ENCODE data around the gene TANC1.

The TANC1 gene

DNA sequence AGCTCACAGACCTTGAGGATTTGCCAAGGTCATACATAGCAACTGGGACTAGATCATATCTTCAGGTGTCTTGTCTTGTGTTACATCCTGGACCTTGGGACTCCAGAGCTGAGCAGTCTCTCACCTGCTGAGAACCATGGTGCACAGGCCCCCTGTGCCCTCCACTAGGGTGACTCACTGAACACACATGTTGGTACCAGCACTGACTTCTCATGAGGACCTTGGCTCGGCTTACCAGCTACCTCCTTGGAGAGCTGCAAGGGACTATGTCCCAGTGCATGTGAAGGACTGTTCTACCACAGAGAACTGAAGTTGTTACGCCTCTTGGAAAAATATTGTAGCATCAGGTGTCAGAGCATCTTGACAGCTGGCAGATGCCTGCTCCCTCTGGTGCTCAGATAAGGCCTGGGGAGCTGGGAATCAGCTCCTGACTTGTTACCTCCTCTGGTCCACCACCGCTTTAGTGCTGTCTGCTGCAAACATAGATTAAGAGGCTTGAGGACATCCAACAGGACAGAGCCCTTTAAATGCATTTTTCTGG is 246.0 kb downstream of the TANC1 start:
- Histone ChIP-seq H3K9ac (ENCODE audit: low read length) (no peak overlapping the region), H3K4me3 (ENCODE audit: low read length) (no peak overlapping the region), H3K27ac (ENCODE audit: low read depth, low read length) (no peak overlapping the region), H3K4me1 (ENCODE audit: control insufficient read depth, insufficient read depth, low read length) (peaks cover 2% of the 10 kb centered on the region), H3K36me3 (ENCODE audit: control insufficient read depth, insufficient read depth, low read length) (peaks cover 20% of the 10 kb centered on the region), H3K27me3 (ENCODE audit: control insufficient read depth, insufficient read depth, low read length) (no peaks in the 10 kb centered on the region)

DNA sequence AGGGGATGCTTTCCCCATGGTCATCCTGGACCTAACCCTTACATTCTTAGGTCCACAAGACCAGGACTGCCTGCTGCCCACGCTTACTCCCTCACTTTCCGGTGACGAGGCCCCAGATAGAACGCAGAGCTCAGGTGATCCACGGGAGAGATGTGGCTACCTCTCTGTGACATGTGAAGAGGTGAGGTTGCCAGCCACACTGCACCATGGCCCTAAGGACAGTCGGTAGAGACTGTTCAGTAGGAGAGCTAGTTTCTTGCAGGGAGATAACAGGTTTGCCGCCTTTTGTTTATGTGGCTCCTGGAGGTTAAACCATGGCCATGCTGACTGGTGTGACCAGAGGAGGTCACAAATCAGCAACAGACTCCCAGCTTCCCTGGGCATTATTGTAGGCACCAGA is 246.7 kb downstream of the TANC1 start:
- Histone ChIP-seq H3K36me3 (ENCODE audit: control insufficient read depth, insufficient read depth, low read length) (peaks cover 24% of the 10 kb centered on the region), H3K27me3 (ENCODE audit: control insufficient read depth, insufficient read depth, low read length) (no peaks in the 10 kb centered on the region), H3K4me3 (ENCODE audit: low read length) (no peak overlapping the region), H3K27ac (ENCODE audit: low read depth, low read length) (no peak overlapping the region), H3K9ac (ENCODE audit: low read length) (no peak overlapping the region), H3K4me1 (ENCODE audit: control insufficient read depth, insufficient read depth, low read length) (peaks cover 2% of the 10 kb centered on the region)

DNA sequence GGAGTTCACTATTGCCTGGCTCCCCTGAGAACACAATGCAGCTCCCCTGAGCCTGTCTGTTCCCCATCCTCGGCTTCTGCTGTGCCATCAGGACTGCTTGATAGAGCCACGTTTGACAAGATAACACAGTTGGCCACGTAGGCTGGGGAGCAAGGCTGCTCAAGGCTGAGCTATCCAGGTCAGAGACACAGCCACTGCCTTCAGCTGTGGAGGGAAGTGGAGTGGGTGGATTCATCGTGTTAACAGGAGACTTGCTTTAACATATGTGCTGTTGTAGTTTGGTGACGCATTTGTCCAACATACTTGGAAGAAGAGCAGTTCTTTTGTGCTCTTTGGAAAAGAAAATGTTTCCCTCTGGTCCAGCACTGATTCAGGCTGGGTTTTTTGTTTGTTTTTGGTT is 249.2 kb downstream of the TANC1 start:
- Histone ChIP-seq H3K27ac (ENCODE audit: low read depth, low read length) (no peak overlapping the region), H3K9ac (ENCODE audit: low read length) (no peak overlapping the region), H3K4me1 (ENCODE audit: control insufficient read depth, insufficient read depth, low read length) (no peaks in the 10 kb centered on the region), H3K27me3 (ENCODE audit: control insufficient read depth, insufficient read depth, low read length) (no peaks in the 10 kb centered on the region), H3K4me3 (ENCODE audit: low read length) (no peak overlapping the region), H3K36me3 (ENCODE audit: control insufficient read depth, insufficient read depth, low read length) (peaks cover 26% of the 10 kb centered on the region)

DNA sequence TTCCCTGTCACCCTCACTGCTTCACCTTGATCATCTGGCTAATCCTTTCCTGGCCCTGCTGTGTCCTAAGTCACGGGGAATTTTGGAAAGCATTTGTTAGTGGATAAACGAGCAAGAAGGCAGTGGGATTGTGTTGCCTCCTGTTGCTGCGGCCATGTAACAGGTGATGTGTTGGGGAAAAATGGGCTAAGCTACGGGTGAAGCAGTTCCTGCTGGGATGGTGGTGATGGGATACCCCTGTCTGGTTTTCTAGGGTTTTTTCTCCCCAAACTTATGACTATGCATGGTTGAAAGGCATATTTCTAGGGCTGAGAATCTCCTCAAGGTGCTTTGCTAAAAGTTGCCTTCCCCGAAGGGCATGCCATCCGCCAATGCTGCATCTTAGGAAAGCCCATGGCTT is 249.9 kb downstream of the TANC1 start:
- Histone ChIP-seq H3K4me3 (ENCODE audit: low read length) (no peak overlapping the region), H3K27me3 (ENCODE audit: control insufficient read depth, insufficient read depth, low read length) (no peaks in the 10 kb centered on the region), H3K27ac (ENCODE audit: low read depth, low read length) (no peak overlapping the region), H3K36me3 (ENCODE audit: control insufficient read depth, insufficient read depth, low read length) (peaks cover 26% of the 10 kb centered on the region), H3K9ac (ENCODE audit: low read length) (no peak overlapping the region), H3K4me1 (ENCODE audit: control insufficient read depth, insufficient read depth, low read length) (no peaks in the 10 kb centered on the region)

DNA sequence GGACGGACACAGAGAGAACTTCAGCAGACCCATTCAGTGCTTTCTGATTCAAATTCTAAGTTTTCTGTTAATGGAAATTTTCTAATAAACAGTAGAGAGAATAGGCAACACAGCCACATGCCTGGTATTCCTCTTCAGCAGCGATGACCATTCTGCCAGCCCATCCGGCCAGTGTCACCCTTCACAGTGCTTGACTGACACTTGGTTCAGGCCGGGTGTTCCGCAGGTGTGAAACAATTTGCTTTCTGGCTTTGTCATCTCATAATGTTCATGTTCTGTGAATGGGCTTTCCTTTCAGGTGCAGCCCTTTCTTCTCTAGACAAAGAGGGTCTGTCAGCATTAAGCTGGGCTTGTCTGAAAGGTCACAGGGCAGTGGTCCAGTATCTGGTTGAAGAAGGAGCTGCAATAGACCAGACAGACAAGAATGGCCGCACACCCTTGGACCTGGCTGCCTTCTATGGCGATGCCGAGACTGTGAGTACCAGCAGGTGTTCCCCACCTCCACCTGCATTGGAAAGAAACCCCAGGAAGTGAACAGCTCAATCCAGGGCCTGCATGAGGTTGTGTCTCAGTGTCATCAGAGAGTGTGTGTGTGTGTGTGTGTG is 251.1 kb downstream of the TANC1 start:
- Histone ChIP-seq H3K4me3 (ENCODE audit: low read length) (no peak overlapping the region), H3K9ac (ENCODE audit: low read length) (no peak overlapping the region), H3K4me1 (ENCODE audit: control insufficient read depth, insufficient read depth, low read length) (no peaks in the 10 kb centered on the region), H3K27ac (ENCODE audit: low read depth, low read length) (no peak overlapping the region), H3K27me3 (ENCODE audit: control insufficient read depth, insufficient read depth, low read length) (no peaks in the 10 kb centered on the region), H3K36me3 (ENCODE audit: control insufficient read depth, insufficient read depth, low read length) (peaks cover 32% of the 10 kb centered on the region)

DNA sequence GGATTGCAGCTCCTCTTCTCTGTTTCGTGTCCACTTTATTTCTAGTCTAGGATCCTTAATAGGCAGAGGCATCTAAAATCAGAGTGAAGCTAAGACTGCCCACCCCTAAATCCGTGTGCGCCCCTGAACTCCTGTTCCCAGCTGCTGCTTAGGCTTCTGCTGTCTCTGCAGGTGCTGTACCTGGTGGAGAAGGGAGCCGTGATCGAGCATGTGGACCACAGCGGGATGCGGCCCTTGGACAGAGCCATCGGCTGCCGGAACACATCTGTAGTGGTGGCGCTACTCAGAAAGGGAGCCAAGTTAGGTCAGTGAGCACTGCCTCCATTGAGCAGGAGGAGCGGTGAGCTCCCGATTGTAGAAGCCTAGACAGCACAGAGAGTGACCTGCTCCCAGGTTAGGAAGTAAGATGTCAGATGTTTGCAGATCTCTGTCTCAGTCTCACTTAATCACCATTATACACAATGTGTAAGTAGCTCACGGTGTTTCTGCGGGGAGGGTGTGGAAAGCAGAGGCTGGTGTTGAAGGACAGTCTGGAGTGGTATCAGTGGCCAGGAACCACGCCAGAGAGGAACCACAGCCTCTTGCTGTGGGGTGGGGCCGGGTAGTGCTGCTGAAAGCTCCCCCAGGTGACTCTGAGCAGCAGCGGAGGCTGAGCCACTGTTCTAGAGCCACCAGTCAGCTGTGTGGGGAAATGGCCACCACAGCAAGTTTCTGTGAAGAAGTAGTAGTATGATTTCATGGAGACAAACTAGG is 255.8 kb downstream of the TANC1 start:
- H3K36me3 ChIP-seq (ENCODE audit: control insufficient read depth, insufficient read depth, low read length) = peaks cover 32% of the 10 kb centered on the region
- H3K4me1 ChIP-seq (ENCODE audit: control insufficient read depth, insufficient read depth, low read length) = no peaks in the 10 kb centered on the region
- H3K9ac ChIP-seq (ENCODE audit: low read length) = no peak overlapping the region
- H3K27me3 ChIP-seq (ENCODE audit: control insufficient read depth, insufficient read depth, low read length) = no peaks in the 10 kb centered on the region
- no peak overlapping the region for H3K27ac ChIP-seq (ENCODE audit: low read depth, low read length)
- H3K4me3 ChIP-seq (ENCODE audit: low read length) = no peak overlapping the region

DNA sequence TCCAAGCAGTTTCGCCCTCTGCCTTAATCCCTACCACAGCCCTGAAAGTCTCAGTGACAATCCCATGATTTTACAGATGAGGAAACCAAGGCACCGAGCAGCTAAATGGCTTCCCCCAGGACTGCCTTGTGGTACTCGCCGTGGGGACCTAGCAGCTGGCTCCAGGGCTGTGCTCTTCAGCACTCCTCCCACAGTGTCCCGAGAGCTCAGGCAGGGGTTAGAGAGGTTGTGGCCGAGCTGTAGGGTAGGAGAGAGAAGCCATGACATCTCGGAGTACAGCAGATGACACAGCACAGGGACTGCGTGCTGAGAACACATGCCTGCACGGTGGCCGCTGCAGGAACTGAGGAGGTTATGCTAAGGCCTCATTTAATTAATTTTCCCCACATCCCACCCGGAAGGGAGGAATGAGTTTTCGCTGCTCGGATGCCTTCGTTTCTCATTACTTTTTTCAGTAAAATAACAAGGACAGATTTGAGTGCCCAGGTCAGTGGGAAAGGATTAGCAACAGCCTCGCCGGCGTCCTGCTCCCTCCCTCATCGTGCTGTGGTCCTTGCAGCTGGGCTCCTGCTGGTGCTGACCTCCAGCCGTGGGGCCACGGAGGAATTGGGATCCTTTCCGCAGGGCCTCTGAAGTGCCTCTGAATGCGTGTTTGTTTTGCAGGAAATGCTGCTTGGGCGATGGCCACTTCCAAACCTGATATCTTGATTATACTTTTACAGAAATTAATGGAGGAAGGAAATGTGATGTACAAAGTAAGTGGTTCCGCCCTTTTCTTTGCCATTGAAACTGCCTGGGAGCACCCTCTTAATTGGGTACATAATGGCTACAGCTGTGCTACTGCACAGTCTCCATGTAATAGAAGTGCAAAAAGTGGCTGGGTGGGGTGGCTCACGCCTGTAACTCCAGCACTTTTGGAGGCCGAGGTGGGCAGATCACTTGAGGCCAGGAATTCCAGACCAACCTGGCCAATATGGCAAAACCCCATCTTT is 256.9 kb downstream of the TANC1 start:
- Histone ChIP-seq H3K4me1 (ENCODE audit: control insufficient read depth, insufficient read depth, low read length) (no peaks in the 10 kb centered on the region), H3K36me3 (ENCODE audit: control insufficient read depth, insufficient read depth, low read length) (peaks cover 35% of the 10 kb centered on the region), H3K27ac (ENCODE audit: low read depth, low read length) (no peak overlapping the region)

DNA sequence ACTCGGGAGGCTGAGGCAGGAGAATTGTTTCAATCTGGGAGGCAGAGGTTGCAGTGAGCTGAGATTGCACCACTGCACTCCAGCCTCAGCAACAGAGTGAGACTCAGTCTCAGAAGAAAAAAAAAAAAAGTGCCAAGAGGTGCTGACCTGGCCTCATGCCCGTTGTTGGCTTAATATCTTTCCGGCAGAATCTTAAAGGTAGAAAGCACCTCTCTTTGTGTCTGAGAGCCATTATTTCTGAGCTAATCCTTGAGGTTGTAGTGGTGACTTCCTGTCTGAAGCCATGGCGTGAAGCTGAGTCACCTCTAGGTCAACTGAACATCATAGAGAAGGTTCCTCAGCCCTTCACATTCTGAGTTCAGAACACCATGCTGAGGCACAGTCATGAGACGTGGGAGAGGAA is 257.6 kb downstream of the TANC1 start:
- H3K4me3 ChIP-seq (ENCODE audit: low read length) = no peak overlapping the region
- H3K36me3 ChIP-seq (ENCODE audit: control insufficient read depth, insufficient read depth, low read length) = peaks cover 35% of the 10 kb centered on the region
- no peaks in the 10 kb centered on the region for H3K27me3 ChIP-seq (ENCODE audit: control insufficient read depth, insufficient read depth, low read length)
- H3K4me1 ChIP-seq (ENCODE audit: control insufficient read depth, insufficient read depth, low read length) = no peaks in the 10 kb centered on the region
- no peak overlapping the region for H3K27ac ChIP-seq (ENCODE audit: low read depth, low read length)
- H3K9ac ChIP-seq (ENCODE audit: low read length) = no peak overlapping the region

More for the DNA sequence above, 256.9 kb downstream of the TANC1 start:
- no peak overlapping the region for H3K9ac ChIP-seq (ENCODE audit: low read length)
- H3K4me3 ChIP-seq (ENCODE audit: low read length) = no peak overlapping the region
- no peaks in the 10 kb centered on the region for H3K27me3 ChIP-seq (ENCODE audit: control insufficient read depth, insufficient read depth, low read length)

DNA sequence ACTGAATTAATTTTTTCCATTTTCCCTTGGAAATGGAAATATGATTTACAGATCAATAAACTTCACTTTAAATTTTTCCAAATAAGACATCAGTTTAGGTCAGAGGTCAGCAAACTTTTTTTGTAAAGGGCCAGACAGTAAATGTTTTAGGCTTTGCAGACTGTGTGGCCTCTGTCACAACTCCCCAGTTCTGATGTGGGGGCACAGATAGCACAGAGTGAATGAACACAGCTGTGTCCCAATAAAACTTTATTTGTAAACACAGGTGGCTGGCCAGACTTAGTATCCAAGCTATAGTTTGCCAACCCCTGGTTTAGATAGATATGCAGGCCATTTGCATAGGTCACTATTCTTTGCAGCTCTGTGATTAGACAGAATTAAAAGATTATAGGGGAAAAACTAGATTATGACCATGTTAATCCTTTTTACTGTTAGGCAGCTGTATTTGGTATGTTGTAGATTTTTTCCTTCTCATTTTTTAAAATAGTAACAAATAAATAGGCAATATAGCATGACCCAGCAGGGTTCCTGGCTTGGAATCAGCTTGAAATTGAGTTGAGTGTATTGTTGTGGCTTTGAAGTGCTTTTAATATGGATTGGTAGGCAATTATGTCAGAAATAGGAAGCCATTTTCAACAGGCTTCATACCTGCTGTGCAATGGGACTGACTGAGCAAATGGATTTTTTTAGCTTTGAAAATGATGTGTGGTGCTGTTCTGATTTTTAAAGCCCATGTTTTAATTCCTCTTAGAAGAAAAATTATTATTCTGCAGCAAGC is 258.4 kb downstream of the TANC1 start:
- Histone ChIP-seq H3K4me1 (ENCODE audit: control insufficient read depth, insufficient read depth, low read length) (no peaks in the 10 kb centered on the region), H3K36me3 (ENCODE audit: control insufficient read depth, insufficient read depth, low read length) (peaks cover 33% of the 10 kb centered on the region), H3K27ac (ENCODE audit: low read depth, low read length) (no peak overlapping the region), H3K27me3 (ENCODE audit: control insufficient read depth, insufficient read depth, low read length) (no peaks in the 10 kb centered on the region), H3K9ac (ENCODE audit: low read length) (no peak overlapping the region), H3K4me3 (ENCODE audit: low read length) (no peak overlapping the region)

DNA sequence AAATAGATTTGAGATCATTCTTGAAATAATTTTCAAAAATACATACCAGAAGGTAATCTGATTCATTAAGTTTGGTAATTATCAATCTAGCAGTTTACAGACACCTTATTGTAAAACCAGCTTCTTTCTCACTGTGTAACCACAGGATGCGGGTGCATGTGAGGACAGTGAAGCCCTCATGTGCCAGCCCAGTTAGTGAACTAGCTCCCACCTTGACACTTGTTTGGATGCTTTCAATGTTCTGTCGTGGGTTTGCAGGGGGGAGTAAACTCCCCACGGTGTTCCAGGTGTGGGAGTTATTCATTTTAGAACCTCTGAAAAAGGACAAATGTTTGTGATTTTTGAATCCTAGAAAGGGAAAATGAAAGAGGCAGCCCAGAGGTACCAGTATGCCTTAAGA is 259.0 kb downstream of the TANC1 start:
- no peak overlapping the region for H3K4me3 ChIP-seq (ENCODE audit: low read length)
- H3K27ac ChIP-seq (ENCODE audit: low read depth, low read length) = no peak overlapping the region
- no peak overlapping the region for H3K9ac ChIP-seq (ENCODE audit: low read length)
- H3K27me3 ChIP-seq (ENCODE audit: control insufficient read depth, insufficient read depth, low read length) = no peaks in the 10 kb centered on the region
- H3K36me3 ChIP-seq (ENCODE audit: control insufficient read depth, insufficient read depth, low read length) = peaks cover 33% of the 10 kb centered on the region
- H3K4me1 ChIP-seq (ENCODE audit: control insufficient read depth, insufficient read depth, low read length) = no peaks in the 10 kb centered on the region

DNA sequence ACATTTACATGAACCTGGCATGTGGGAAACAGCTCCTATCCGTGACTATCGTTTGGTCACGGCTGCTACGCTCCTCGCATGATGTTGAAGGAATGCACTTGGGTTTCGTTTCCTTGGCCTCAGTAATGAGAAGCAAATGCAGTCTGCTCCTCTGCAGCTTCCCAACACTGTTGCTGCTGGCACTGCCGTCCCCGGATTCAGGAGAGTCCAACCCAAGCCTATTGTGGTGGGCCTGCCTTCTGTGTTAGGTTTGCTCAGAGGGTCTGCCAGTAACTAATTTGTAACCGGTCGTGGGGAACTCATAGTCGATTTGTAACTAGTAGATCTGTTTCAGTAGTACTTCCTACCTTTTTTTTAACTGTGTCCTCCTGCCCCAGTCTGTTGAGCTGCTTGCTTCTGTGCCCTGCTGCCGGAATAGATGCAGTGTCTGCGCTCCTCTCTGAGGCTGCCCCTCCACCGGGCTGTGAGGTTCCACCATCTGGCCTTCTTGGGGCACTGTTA is 259.7 kb downstream of the TANC1 start:
- Histone ChIP-seq H3K27ac (ENCODE audit: low read depth, low read length) (no peak overlapping the region), H3K4me1 (ENCODE audit: control insufficient read depth, insufficient read depth, low read length) (no peaks in the 10 kb centered on the region), H3K36me3 (ENCODE audit: control insufficient read depth, insufficient read depth, low read length) (peaks cover 33% of the 10 kb centered on the region), H3K4me3 (ENCODE audit: low read length) (no peak overlapping the region), H3K9ac (ENCODE audit: low read length) (no peak overlapping the region), H3K27me3 (ENCODE audit: control insufficient read depth, insufficient read depth, low read length) (no peaks in the 10 kb centered on the region)
